Measurements from ENCODE around the gene PPFIA4. TPM values are rescaled to one million over a fixed set of nuclear protein-coding genes. Genes with fewer than 3 reads are reported as not detected.
A peak's percentile ranks its signal among the peaks of the same experiment; 100 is the strongest.

PPFIA4 gene
- total RNA-seq, 1 experiment from 2014 or later: 10.8 TPM

DNA sequence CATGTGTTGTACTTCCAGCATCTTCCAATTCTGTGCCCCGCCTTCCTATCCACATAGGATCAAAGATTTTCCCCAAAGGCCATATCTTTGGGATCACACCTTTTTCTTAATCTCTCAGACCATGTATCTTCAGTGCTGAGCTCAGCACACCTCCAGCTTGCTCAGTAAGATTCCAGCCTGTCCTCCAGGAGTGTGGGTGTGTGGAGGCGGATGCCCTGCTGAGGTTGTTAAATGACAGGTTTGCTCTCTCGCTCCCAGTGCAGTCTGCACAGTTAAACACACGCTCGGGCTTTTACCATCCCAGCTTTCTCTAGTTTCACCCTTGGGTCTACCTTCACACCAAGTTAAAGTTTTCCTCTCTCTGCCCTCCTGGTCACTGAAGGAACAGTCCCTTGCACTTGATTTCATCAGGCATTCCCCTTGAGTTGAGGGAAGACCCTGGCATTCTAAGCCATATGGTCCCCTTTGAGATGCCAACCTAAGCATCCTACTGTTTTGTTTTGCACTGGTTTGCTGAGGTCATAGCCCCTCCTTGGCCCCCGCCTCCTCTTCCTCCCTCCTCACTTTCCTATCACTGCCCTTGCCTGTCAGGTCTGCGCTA is 45.8 kb downstream of the PPFIA4 start:
- ATAC-seq: no peak
- Histone ChIP-seq H2AFZ (ENCODE audit: low read depth, low read length, poor library complexity, severe bottlenecking) (no peak overlapping the region), H3K9ac (ENCODE audit: low read length) (no peak overlapping the region), H3K4me2 (ENCODE audit: low read length) (no peak overlapping the region), H3K27me3 (ENCODE audit: insufficient read depth, low read length) (no peaks in the 10 kb centered on the region), H3K4me1 (ENCODE audit: control insufficient read depth in 1 of 2, insufficient read depth in 2 of 2, low read length in 2 of 2) (no peaks in the 10 kb centered on the region), H4K20me1 (ENCODE audit: insufficient read depth) (no peaks in the 10 kb centered on the region), H3K9me2 (ENCODE audit: insufficient read depth) (no peaks in the 10 kb centered on the region), H3K27ac (ENCODE audit: low read depth, low read length) (no peak overlapping the region), H3K4me3 (replicated peaks in 1 of 2; ENCODE audit: low read depth in 1 of 2, low read length in 2 of 2) (no peak overlapping the region), H3K9me3 (ENCODE audit: control insufficient read depth in 1 of 2, insufficient read depth in 1 of 2, low read depth in 1 of 2, low read length in 2 of 2) (no peaks in the 10 kb centered on the region), H3K36me3 (ENCODE audit: control insufficient read depth in 1 of 2, insufficient read depth in 2 of 2, low read length in 2 of 2) (peaks cover 0 to 4% of the 10 kb centered on the region in 2 experiments; a peak in 1 of 4 replicates), H3K79me2 (ENCODE audit: insufficient read depth, low read length) (no peaks in the 10 kb centered on the region)
- no TSS peak for BruUV-seq (replicated peaks)
- ChIA-PET CTCF (interaction anchor here (2.9 kb wide), 1 partner anchor 12 kb away, joined by 14 read pairs; no protein-coding TSS in a partner anchor), POLR2A (interaction anchor here (1.0 kb wide), 1 partner anchor 195 kb away, joined by 3 read pairs; no protein-coding TSS in a partner anchor), RAD21 (ENCODE audit: low non-redundant PET in 1 of 2, low total read pairs in 2 of 2, uncharacterized antibody in 2 of 2, unreplicated experiment in 2 of 2) (no interaction called here)
- peak; percentile 66; the same call in 1 of the 2 replicates for TF ChIP-seq CEBPB (IDR thresholded peaks at IDR 0.05; ENCODE audit: low read depth)
- no peak for TF ChIP-seq POLR2A (IDR thresholded peaks at IDR 0.05; ENCODE audit: borderline replicate concordance, extremely low read depth, insufficient read depth, insufficient read length)
- intact Hi-C loops (cut with micrococcal nuclease): no loop called here
- no peak for DNase-seq (ENCODE audit: low read depth, low spot score)

DNA sequence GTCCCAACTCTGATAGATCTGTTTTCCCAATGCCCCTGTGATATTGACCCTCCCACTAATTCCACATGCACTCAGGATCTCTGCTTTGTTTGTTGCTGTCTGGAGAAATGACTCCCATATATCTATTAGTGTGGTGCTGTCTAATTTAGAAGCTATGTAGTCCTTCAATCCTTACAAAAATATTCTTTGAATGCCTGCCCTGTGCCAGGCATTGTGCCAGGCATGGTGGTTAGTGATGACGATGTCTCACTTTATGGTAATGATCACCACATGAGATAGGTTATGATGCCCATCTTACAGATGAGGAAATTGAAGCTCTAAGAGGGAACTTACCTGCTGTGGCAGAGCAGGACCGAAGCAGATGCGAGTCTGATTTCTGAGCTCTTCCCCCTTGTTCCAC is 46.6 kb downstream of the PPFIA4 start:
- H3K9ac ChIP-seq (ENCODE audit: low read length): no peak overlapping the region
- intact Hi-C loops (cut with micrococcal nuclease): no loop called here
- ChIA-PET RAD21 (ENCODE audit: low non-redundant PET in 1 of 2, low total read pairs in 2 of 2, uncharacterized antibody in 2 of 2, unreplicated experiment in 2 of 2) (no interaction called here), POLR2A (interaction anchor here (0.6 to 1.0 kb wide), 2 partner anchors 15 to 194 kb away, joined by 3 to 6 read pairs; no protein-coding TSS in a partner anchor), CTCF (interaction anchor here (2.9 kb wide), 1 partner anchor 11 kb away, joined by 14 read pairs; no protein-coding TSS in a partner anchor)
- H4K20me1 ChIP-seq (ENCODE audit: insufficient read depth): no peaks in the 10 kb centered on the region
- H3K27ac ChIP-seq (ENCODE audit: low read depth, low read length): no peak overlapping the region
- no peak overlapping the region for H3K4me2 ChIP-seq (ENCODE audit: low read length)
- no peaks in the 10 kb centered on the region for H3K79me2 ChIP-seq (ENCODE audit: insufficient read depth, low read length)
- H2AFZ ChIP-seq (ENCODE audit: low read depth, low read length, poor library complexity, severe bottlenecking): no peak overlapping the region
- ATAC-seq (no peak), DNase-seq (ENCODE audit: low read depth, low spot score) (no peak)
- H3K36me3 ChIP-seq (ENCODE audit: control insufficient read depth in 1 of 2, insufficient read depth in 2 of 2, low read length in 2 of 2): peaks cover 0 to 4% of the 10 kb centered on the region in 2 experiments; a peak in 1 of 4 replicates
- H3K27me3 ChIP-seq (ENCODE audit: insufficient read depth, low read length): no peaks in the 10 kb centered on the region
- TF ChIP-seq POLR2AphosphoS5 (IDR thresholded peaks at IDR 0.05; ENCODE audit: low read depth, low read length): no peak
- TF ChIP-seq POLR2A (IDR thresholded peaks at IDR 0.05; ENCODE audit: borderline replicate concordance, extremely low read depth, insufficient read depth, insufficient read length): no peak
- TF ChIP-seq RAD21 (IDR thresholded peaks at IDR 0.05; ENCODE audit: low read depth): no peak
- TF ChIP-seq CBX3 (IDR thresholded peaks at IDR 0.05; ENCODE audit: low read depth): no peak
- TF ChIP-seq, protein P1, sequence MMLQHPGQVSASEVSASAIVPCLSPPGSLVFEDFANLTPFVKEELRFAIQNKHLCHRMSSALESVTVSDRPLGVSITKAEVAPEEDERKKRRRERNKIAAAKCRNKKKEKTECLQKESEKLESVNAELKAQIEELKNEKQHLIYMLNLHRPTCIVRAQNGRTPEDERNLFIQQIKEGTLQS (IDR thresholded peaks at IDR 0.05): no peak
- TF ChIP-seq EZH2phosphoT487 (IDR thresholded peaks at IDR 0.05; ENCODE audit: borderline replicate concordance): no peak
- no peak for TF ChIP-seq CEBPB (IDR thresholded peaks at IDR 0.05; ENCODE audit: low read depth)
- H3K4me1 ChIP-seq (ENCODE audit: control insufficient read depth in 1 of 2, insufficient read depth in 2 of 2, low read length in 2 of 2): no peaks in the 10 kb centered on the region
- no peaks in the 10 kb centered on the region for H3K9me3 ChIP-seq (ENCODE audit: control insufficient read depth in 1 of 2, insufficient read depth in 1 of 2, low read depth in 1 of 2, low read length in 2 of 2)
- no peak overlapping the region for H3K4me3 ChIP-seq (replicated peaks in 1 of 2; ENCODE audit: low read depth in 1 of 2, low read length in 2 of 2)
- BruUV-seq (replicated peaks): no TSS peak
- H3K9me2 ChIP-seq (ENCODE audit: insufficient read depth): no peaks in the 10 kb centered on the region

All from HCT116 (cell line).